Measurements from ENCODE around the gene ARMC12. TPM values are rescaled to one million over a fixed set of nuclear protein-coding genes. Genes with fewer than 3 reads are reported as not detected.
"Not testable (repeated sequence)": the region's sequence is repeated elsewhere in the genome, so short reads cannot be mapped to it uniquely, and the experiment has no call there.

Gene ARMC12, protein sequence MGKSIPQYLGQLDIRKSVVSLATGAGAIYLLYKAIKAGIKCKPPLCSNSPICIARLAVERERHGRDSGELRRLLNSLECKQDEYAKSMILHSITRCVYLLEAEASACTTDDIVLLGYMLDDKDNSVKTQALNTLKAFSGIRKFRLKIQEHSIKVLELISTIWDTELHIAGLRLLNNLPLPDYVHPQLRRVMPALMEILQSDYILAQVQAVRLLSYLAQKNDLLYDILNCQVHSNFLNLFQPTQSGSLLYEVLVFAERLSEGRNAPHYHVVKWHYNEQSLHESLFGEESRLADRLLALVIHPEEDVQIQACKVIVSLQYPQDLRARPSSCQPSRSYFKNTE
- 1 to 10 TPM in 2 of 4 donors, not detected in 2; 1.6 TPM for total RNA-seq

DNA sequence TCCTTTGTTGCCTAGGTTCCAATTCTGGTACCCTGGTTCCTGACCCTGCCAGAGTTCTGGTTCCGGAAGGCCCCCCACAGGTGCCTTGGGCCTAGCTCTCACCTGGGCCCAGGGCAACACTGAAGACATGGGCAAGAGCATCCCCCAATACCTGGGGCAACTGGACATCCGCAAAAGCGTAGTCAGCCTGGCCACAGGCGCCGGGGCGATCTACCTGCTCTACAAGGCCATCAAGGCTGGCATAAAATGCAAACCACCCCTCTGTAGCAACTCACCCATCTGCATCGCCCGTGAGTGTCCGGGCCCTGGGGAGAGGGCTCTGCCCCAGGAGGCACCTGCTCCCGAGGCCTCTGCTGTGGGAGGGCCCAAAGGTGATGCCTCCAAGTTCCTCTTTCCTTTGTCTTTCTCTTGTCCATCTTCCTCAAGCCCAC, at the start of gene ARMC12:
TSS of gene ARMC12 (plus strand) at position 51 of the 431 bp plus-strand sequence. CDS start at position 128, 77 bp downstream.
- intact Hi-C loops (cut with DNase I; ENCODE audit: low total_unique reads), result loop anchor here (5.0 kb wide), 2 partner anchors 155 to 215 kb away; no protein-coding TSS in a partner anchor
- peak within 1 kb of the TSS; percentile 55 to 98 for H3K27ac ChIP-seq

DNA sequence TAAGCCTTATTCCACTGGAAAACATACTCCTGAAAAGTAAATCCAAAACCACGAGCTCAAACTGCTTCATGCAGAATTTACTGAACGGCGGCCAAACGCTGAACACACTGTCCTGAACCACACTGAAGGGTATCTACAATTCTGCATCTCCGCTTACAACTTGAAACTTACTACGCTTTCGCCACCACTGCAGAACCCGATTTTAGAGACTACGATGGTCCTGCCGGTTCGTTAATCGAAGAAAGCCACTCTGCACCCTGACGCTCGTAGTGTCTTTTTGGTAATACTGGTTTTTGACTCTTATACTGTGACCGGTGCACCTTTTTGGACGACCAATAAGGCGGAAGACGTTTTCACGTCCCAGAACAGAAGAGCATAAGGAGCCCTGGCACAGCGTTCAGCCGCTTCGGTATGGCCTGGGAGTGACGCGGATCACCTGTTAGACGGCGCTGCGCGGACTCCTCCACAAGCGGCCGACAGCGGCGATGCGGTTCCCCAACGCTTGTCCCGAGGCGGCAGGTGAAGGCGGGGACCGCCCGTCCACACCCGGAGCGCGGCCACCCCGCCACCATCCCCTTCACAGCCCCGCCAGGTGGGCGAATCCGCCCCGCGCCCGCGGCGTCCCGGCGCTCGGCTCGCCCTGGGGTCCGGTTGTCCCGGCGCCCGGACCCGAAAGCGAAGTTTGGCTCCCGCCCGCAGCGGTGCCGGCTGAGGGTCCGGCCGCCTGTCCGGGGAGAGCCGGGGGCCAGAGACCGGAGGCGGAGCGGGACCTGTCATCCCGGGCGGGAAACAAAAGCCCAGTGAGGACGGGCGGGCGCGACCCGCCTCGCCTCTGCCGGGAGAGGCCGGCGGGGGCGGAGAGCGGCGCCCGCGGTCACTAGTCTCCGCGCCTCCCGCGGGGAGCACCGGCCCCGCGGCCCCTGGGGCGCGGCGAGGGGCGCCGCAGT, 48.9 kb upstream of the ARMC12 start:
- intact Hi-C loops (cut with DNase I; ENCODE audit: low total_unique reads), result loop anchor here (5.0 kb wide), 1 partner anchor 39 kb away; no protein-coding TSS in a partner anchor
- peak; percentile 44 to 64 for DNase-seq
- H3K27me3 ChIP-seq, result no peaks in the 10 kb centered on the region
- no peaks in the 10 kb centered on the region for H3K36me3 ChIP-seq
- H3K4me3 ChIP-seq, result peak overlapping the region; percentile 70 to 83
- H3K9me3 ChIP-seq, result no peaks in the 10 kb centered on the region
- TF ChIP-seq, protein P1, sequence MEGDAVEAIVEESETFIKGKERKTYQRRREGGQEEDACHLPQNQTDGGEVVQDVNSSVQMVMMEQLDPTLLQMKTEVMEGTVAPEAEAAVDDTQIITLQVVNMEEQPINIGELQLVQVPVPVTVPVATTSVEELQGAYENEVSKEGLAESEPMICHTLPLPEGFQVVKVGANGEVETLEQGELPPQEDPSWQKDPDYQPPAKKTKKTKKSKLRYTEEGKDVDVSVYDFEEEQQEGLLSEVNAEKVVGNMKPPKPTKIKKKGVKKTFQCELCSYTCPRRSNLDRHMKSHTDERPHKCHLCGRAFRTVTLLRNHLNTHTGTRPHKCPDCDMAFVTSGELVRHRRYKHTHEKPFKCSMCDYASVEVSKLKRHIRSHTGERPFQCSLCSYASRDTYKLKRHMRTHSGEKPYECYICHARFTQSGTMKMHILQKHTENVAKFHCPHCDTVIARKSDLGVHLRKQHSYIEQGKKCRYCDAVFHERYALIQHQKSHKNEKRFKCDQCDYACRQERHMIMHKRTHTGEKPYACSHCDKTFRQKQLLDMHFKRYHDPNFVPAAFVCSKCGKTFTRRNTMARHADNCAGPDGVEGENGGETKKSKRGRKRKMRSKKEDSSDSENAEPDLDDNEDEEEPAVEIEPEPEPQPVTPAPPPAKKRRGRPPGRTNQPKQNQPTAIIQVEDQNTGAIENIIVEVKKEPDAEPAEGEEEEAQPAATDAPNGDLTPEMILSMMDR (IDR thresholded peaks at IDR 0.05), result no peak
- peak in 1 of 2 donors; percentile 8 for TF ChIP-seq POLR2A (IDR thresholded peaks at IDR 0.05)
- peak overlapping the region; percentile 95 to 99 for H3K27ac ChIP-seq
- H3K4me1 ChIP-seq, result no peaks in the 10 kb centered on the region

More for the DNA sequence above, at the start of gene ARMC12:
- no peaks in the 10 kb centered on the region for H3K36me3 ChIP-seq
- no peaks in the 10 kb centered on the region for H3K27me3 ChIP-seq
- peaks cover 8 to 9% of the 10 kb centered on the region in 2 donors for H3K4me1 ChIP-seq
- no peak within 1 kb of the TSS for H3K4me3 ChIP-seq
- H3K9me3 ChIP-seq, result no peaks in the 10 kb centered on the region
- TF ChIP-seq POLR2A (IDR thresholded peaks at IDR 0.05), result no peak
- TF ChIP-seq, protein P1 (IDR thresholded peaks at IDR 0.05), result no peak
- DNase-seq, result no peak

DNA sequence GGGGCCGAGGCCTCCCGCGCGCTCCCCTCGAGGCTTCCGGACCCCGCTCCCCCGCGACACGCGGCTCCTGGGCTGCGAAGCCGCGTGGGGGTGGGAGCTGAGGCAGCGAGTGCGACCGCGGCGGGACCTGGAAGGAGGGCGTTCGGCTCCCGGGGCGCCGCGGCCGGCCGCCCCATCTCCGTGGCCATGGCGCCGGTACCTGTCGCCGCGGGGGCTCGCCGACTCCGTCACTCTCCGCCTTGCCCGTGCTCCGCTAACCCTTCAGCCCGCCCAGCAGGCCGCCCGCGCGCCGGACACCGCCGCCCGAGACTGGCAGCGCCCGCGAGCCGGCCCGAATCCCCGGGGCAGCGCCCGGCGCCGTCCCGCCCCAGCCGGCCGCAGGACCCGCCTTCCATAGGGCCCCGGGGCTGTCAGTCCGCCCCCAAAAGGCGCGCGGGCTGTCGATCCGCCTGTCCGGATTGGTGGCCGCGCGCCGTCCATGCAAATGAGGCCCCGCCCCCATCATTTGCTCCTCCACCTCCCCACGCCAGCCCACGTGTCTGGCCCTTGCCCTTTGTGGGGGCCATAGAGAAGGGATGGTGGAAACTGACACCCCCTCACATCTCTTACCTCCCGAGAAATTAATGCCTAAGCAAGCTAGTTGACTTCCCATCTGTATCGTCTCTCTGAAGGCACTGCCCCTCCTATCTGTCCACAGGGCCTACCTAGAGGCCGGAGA, 48.1 kb upstream of the ARMC12 start, which contains the start of gene FKBP5:
TSS of gene FKBP5 (minus strand) at position 311 of the 718 bp plus-strand sequence. CDS start 46,091 bp downstream, outside the sequence.
- H3K36me3 ChIP-seq, result no peaks in the 10 kb centered on the region
- H3K27ac ChIP-seq, result peak within 1 kb of the TSS; percentile 95 to 99
- H3K27me3 ChIP-seq, result no peaks in the 10 kb centered on the region
- intact Hi-C loops (cut with DNase I; ENCODE audit: low total_unique reads), result loop anchor here (5.0 kb wide), 1 partner anchor 39 kb away; no protein-coding TSS in a partner anchor
- DNase-seq, result peak; percentile 95 to 97
- H3K4me1 ChIP-seq, result no peaks in the 10 kb centered on the region
- H3K4me3 ChIP-seq, result peak within 1 kb of the TSS; percentile 70 to 83
- peak; percentile 99 for TF ChIP-seq POLR2A (IDR thresholded peaks at IDR 0.05)
- TF ChIP-seq, protein P1 (IDR thresholded peaks at IDR 0.05), result peak in 2 of 4 experiments; percentile 3 to 13
- no peaks in the 10 kb centered on the region for H3K9me3 ChIP-seq

DNA sequence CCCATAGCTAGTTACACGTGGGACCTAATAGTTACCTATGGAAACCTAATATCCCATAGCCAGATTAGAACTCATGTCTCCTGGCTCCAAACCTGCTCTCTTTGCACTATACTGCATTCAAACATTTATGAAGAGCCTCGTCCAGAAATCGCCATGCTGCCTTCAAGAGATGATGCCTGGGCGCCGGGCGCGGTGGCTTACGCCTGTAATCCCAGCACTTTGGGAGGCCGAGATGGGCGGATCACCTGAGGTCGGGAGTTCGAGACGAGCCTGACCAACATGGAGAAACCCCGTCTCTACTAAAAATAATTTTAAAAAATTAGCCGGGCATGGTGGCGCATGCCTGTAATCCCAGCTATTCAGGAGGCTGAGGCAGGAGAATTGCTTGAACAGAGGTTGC, 46.8 kb upstream of the ARMC12 start:
- H3K9me3 ChIP-seq; intact Hi-C loops (cut with DNase I; ENCODE audit: low total_unique reads); H3K27me3 ChIP-seq; DNase-seq; H3K36me3 ChIP-seq; H3K4me1 ChIP-seq; H3K4me3 ChIP-seq: not testable (repeated sequence)
- peak overlapping the region; percentile 74 to 87 for H3K27ac ChIP-seq

DNA sequence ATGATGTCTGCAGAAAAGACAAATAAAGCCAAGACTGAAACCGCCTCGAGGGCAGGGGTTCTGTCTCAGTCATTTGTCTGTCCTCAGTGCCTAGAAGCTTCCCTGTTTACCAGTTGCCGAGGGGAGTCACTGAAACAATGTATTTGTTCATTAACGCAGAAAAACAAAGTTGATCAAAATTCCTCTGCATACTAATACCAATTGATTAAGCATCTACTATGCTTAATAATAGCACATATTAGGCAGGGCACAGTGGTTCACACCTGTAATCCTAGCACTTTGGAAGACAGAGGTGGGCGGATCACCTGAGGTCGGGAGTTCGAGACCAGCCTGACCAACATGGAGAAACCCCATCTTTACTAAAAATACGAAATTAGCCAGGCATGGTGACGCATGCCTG, 46.3 kb upstream of the ARMC12 start:
- Histone ChIP-seq H3K27me3 (no peaks in the 10 kb centered on the region), H3K4me1 (no peaks in the 10 kb centered on the region), H3K27ac (peak overlapping the region; percentile 74 to 87), H3K9me3 (no peaks in the 10 kb centered on the region), H3K36me3 (no peaks in the 10 kb centered on the region), H3K4me3 (no peak overlapping the region)
- no peak for TF ChIP-seq POLR2A (IDR thresholded peaks at IDR 0.05)
- TF ChIP-seq, protein P1 (IDR thresholded peaks at IDR 0.05), result no peak
- no peak for DNase-seq
- intact Hi-C loops (cut with DNase I; ENCODE audit: low total_unique reads), result no loop called here

Data from uterus (tissue), 4 donors.